Stimulated activated CD8-positive, alpha-beta memory T cell treated with anti-CD3 and anti-CD28 coated beads, Interleukin-15, amount 100 ng/mL, for 24 hours (primary cell): Measurements from ENCODE around the gene THRSP.
"Not testable (repeated sequence)": the region's sequence is repeated elsewhere in the genome, so short reads cannot be mapped to it uniquely, and the experiment has no call there.

Source experiments
- DNase-seq: peaks from one replicate; pipeline ENCODE4 v3.0.0-alpha.2; 2020; ENCODE audit warnings: low read depth

The THRSP gene

DNA sequence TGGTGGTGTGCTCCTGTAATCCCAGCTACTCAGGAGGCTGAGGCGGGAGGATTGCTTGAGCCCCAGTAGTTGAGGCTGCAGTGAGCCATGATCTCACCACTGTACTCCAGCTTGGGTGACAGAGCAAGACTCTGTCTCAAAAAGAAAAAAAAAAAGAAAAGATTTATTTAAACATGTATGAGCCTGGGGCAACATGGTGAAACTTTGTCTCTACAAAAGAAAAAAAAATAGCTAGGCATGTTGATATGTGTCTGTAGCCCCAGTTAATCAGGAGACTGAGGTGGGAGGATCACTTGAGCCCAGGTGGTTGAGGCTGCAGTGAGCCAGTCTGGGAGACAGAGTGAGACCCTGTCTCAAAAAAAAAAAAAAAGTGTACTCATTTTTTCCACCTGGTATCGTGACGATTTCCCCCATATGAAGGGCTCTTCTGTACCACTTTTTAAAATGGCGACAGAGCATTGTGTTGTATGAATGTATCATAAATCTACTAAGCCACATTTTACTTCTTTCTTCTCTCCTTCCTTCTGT, 24.2 kb upstream of the THRSP start:
- no peak for DNase-seq

DNA sequence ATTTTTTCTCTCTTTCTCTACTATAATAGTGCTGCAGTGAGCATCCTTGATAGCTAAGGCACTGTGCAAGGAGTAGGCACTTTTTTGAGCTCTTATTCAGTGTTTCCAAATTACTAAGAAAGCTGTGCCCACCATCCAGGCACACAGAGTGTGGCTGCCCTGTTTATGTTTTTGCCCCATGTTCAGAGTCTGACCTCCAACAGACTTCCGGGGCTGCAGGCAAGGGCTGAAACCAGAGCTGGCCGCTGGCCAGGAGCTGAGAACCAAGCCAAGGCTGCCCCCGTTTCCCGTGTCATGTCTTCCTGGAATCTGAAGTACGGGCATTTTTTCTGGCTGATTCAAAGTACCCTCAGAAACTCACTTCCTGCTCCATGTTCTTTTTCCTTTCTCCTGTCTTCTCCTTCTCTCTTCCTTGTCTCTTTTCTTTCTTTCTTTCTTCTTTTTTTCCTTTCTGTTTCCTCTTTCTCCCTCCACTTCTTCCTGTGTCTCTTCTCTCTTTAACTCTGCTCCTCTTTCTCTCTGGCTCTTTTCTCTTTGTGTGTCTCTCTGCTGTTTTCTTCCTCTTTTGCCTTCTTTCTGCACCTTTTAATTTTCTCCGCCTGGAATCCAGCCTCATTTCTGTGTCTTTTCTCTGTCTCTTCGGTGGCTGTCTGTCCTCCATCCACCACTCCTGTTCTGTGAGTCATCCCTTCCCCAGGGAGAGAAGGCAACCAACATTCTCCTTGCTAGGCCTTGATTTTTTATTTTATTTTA, 23.6 kb upstream of the THRSP start:
- no peak for DNase-seq

DNA sequence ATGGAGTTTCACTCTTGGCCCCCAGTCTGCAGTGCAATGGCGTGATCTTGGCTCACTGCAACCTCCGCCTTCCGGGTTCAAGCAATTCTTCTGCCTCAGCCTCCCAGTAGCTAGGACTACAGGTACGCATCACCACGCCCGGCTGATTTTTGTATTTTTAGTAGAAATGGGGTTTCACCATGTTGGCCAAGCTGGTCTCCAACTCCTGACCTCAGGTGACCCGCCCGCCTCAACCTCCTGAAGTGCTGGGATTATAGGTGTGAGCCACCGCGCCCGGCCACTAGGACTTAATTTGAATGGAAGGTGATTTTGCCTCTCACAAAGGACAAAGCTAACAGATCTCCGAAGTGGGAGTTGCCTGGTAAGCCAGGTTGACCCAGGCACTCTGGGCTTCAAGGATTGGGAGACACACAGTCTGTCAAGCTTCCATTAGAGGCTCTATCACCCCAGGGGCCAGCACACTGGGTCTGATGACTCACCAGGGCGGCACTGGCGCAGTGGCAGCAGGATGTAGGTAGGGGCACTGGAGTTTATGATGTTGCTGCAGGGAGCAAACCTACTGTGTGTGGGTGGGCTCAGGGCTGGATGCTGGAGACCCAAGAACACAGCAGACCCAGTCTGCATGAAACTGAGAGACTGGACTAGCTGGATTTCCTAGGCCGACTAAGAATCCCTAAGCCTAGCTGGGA, 22.8 kb upstream of the THRSP start:
- no peak for DNase-seq

GRCh38 chr11:78041380-78041719, 22.3 kb upstream of the THRSP start:
- DNase-seq: not testable (repeated sequence)

GRCh38 chr11:78041843-78042440, 21.7 kb upstream of the THRSP start:
- DNase-seq: no peak

DNA sequence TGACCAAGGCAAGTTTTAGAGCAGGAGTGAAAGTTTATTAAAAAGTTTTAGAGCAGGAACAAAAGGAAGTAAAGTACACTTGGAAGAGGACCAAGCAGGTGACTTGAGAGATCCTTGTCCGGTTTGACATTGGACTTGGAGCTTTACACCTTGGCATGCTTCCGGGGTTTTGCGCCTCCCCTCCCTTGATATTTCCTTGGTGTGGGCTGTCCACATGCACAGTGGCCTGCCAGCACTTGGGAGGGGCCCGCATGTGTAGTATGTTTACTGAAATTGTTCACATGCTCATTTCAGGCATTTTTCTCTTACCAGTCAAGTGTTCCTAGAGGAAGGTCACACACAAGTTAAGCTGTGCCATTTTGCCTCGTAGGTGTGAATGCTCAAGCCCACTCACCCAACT, 19.0 kb upstream of the THRSP start:
- no peak for DNase-seq

DNA sequence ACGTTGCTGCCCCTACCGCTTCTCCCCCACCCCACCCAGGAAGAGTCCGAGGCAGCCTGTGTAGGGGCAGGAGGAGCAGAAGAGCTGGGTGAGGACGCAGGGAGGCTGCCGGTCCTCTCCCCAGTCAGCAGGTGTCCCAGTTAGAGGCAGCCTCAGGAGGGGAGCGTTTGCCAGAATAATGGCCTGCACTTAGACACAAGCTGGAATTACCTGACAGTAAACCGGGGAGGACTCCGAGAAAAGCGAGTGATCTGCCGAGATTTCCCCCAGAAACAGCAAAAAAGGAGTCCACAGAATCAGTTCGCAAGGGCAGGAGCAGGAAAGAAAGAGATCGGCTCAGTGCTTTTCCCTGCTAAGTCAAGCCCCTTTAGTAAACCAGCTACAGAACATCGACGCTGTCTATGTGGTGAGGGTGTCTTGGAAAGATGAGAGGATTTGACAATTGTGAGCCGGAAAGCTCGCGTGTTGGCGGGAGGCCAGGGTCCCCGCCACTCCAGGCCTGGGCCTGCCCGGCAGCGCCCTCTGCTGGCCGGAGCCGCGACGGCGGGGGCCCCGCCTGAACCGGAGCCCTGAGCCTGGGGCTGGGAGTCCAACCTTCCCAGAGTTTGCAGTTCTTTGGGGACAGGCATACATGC, 17.7 kb upstream of the THRSP start:
- peak; percentile 77 for DNase-seq

DNA sequence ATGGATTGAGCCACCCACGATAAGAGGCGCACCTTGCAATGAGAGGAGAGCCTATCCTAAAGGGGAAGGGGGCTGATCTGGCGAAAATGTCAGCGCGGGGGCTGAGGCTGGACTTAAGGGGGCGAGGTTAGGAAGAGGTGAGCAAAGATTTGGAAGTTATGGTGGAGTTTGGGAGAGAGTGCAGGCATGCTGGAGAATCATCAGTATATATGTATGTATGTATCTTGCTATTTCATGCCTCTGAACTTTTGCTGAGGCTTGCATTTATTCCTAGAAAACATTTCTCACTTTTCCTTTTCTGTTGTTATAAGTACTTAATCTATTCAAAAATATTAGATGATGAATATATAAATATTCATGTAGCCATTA, 17.2 kb upstream of the THRSP start:
- DNase-seq: no peak

DNA sequence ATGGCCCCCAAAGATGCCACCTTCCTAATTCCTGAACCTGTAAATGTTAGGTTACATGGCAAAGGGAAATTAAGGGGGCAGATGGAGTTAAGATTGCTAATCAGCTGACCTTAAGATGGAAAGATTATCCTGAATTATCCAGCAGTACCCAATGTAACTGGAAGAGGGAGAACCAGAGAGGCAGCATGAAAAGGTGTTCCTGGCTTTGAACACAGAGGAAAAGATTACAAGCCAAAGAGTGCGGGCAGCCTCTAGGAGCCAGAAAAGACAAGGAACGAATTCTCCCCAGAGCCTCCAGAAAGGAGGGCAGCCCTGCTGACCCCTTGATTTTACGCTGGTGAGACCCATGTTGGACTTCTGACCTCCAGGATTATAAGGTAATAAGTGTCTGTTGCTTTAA, 15.1 kb upstream of the THRSP start:
- DNase-seq: no peak

DNA sequence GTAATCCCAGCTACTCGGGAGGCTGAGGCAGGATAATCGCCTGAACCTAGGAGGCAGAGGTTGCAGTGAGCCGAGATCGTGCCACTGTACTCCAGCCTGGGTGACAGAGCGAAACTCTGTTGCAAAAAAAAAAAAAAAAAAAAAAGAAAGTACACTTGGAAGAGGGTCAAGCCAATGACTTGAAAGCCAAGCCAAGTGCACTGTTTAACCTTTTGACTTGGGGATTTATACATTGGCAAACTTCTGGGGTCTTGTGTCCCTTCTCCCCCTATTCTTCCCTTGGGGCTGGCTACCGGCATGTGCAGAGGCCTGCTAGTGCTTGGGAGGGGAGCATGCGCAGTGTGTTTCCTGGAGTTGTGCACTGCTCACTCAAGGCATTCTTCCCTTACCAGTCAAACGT, 14.3 kb upstream of the THRSP start:
- DNase-seq: no peak

DNA sequence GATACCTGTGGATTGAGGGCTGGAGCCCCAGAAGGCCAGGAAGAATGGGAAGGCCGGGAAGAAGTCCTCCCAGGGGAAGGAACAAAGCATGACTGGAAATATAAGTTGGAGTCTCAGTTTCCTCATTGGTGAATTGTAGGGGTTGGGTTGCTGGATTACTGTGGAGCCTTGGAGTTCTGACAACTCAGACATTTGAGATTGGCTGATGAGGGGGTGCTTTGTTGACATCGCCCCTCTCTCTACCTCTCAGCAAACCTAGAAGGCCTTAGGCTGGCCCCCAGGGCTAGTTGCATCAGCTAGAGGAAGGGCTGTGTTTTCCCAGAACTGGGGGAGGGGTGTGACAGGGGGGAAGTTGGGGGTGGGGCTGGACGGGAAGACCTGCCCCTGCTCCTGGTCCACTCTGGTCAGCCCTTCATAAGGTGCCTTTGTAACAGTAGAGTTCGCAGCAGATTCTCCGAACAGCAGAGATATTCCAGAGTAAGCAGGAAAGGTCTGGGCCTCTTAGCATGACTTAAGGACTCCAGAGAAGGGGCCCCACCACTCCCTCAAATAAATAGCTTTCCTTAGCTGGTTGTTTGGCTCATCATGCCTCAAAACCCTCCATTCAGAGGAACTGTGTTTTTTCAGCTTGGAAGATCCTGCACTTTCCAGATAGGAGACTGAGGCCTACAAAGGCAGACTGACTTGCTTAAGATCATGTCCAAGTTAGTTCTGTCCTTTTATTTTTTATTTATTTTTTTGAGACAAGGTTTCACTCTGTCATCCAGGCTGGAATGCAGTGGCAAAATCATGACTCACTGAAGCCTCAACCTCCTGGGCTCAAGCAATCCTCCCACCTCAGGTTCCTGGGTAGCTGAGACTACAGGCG, 12.5 kb upstream of the THRSP start:
- DNase-seq: no peak

GRCh38 chr11:78054971-78055370, 8.7 kb upstream of the THRSP start:
- DNase-seq: no peak

DNA sequence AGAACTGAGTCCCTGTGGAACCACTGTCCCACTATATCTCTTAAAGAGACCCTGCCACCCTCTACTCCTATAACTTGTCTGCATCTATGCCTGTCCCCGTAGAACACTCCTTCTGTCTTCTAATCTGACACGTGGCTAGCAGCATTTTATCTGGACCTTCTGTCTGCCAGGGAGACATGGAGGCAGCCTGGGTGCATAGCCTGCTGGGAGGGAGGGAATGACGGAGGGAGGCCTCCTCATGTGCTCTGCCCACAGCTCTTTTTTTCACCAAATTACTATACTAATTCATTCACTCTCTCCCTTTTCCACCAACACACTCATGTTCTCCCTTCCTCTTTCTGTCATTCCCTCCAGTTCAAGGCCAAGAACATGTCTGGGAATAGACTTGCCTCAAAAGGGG, 7.6 kb upstream of the THRSP start:
- DNase-seq: no peak

GRCh38 chr11:78057462-78058055, 6.1 kb upstream of the THRSP start:
- DNase-seq: no peak

- DNase-seq: not testable (repeated sequence)
Measured at GRCh38 chr11:78059749-78060328, 3.8 kb upstream of the THRSP start.

GRCh38 chr11:78060533-78060932, 3.1 kb upstream of the THRSP start:
- DNase-seq: no peak

GRCh38 chr11:78061088-78061920, 2.4 kb upstream of the THRSP start:
- no peak for DNase-seq

DNA sequence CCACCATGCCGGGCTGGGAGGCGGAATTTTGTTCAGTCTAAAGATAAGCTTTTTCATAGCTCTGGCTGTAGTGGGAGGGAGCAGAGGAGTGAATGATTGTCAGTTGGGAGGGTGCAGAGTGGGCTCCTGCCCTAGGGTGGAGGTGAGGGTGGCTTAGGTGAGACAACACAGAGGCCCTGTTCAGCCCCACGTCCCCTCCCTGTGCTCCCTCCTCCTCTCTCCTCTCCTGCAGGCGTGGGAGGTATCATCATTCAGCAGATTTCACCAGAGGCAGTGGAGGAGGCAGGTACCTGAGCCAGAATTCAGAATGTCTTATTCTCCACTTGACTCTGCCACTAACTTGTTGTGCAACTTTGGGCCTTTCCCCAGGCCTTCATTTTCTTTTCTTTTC, 1.7 kb upstream of the THRSP start:
- DNase-seq: no peak

DNA sequence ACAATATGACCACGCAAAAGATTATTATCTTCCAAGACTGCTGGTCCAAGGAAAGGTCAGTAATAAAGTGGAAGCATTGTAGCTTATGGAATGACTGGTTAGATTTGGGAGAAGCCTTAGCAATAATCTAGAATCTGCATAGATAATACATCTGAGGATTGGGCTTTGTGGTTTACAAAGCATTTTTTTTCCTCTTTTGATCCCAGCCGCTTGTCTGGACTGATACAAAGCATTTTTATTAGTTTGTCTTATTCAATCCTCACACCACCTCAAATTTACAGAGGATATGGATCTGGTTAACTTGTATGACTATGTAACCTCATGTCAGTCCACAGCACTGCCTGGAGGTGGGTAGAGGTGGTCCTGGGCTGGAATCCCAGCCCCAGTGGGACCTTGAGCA, 990 bp upstream of the THRSP start:
- DNase-seq: no peak

DNA sequence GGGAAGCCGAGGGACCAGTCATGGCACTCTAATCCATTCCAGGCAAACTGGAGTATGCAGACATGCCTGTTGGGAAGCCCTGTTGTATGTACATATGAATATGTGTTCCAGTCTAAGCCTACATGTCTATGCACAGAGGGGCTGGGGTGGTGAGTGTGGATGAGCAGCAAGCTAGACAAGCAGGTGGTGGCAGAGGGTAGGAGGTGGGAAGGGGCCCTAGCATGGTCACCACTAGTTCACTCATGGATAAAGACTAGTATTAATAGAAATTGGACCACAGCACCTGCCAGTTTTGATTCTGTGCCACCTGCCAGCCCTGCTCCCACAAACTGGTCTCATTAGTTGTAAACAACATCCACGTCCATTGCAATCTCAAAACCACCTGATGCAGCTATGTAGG, 1.5 kb downstream of the THRSP start:
- no peak for DNase-seq
